ENCODE measurements around the gene NAPSA.

DNA sequence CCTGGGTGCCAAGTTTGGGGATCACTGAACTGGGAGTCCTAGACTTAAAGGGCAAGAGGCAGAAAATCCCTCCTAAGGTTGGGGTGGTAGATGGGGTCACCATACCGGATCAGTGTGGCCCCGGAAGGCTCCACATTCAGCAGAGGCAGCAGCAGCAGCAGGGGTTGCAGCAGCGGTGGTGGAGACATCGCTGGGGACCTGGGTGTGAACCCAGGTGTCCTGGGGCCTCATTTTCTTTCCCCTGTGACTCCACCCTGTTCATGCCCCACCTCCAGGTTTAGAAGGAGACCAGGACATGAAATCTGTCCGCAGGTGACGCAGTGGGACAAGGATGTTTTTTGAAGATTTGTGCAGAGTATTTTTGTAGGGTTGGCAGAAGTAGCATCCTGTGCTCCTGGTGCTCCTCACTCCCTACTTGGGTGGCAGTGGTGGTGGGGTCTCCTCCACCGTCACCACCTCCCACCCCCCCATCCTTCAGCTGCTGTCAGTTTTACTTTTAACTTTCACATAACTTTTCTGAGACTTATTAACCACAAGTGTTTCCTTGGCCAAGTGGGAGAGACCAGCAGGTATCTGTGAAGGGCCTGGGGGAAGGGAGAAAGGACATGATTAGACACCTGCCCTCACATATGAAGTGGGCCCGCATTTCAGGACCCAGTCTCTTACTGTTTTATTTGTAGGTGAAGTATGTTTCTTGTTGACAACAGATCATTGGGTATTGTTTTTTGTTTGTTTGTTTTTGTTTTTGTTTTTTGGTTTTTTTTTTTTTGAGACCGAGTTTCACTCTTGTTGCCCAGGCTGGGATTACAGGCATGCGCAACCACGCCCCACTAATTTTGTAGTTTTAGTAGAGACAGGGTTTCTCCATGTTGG is at the start of gene NAPSA:
- TF ChIP-seq EP300 (IDR thresholded peaks at IDR 0.05) = no peak
- TF ChIP-seq, protein P1, sequence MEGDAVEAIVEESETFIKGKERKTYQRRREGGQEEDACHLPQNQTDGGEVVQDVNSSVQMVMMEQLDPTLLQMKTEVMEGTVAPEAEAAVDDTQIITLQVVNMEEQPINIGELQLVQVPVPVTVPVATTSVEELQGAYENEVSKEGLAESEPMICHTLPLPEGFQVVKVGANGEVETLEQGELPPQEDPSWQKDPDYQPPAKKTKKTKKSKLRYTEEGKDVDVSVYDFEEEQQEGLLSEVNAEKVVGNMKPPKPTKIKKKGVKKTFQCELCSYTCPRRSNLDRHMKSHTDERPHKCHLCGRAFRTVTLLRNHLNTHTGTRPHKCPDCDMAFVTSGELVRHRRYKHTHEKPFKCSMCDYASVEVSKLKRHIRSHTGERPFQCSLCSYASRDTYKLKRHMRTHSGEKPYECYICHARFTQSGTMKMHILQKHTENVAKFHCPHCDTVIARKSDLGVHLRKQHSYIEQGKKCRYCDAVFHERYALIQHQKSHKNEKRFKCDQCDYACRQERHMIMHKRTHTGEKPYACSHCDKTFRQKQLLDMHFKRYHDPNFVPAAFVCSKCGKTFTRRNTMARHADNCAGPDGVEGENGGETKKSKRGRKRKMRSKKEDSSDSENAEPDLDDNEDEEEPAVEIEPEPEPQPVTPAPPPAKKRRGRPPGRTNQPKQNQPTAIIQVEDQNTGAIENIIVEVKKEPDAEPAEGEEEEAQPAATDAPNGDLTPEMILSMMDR (IDR thresholded peaks at IDR 0.05) = no peak

Data from sigmoid colon (tissue), 4 donors.